HG02870 (cell line): ENCODE results near the gene RHPN2.
A peak's percentile ranks its signal among the peaks of the same experiment; 100 is the strongest.
"Not testable (repeated sequence)": the region's sequence is repeated elsewhere in the genome, so short reads cannot be mapped to it uniquely, and the experiment has no call there.

Experiments used
- ATAC-seq: cut with Tn5 transposase; IDR thresholded peaks from one replicate; pipeline ENCODE4 v1.9.1; 2021; ENCODE audit warnings: mild to moderate bottlenecking, moderate library complexity; ENCODE audit not compliant: unreplicated experiment

RHPN2 gene

DNA sequence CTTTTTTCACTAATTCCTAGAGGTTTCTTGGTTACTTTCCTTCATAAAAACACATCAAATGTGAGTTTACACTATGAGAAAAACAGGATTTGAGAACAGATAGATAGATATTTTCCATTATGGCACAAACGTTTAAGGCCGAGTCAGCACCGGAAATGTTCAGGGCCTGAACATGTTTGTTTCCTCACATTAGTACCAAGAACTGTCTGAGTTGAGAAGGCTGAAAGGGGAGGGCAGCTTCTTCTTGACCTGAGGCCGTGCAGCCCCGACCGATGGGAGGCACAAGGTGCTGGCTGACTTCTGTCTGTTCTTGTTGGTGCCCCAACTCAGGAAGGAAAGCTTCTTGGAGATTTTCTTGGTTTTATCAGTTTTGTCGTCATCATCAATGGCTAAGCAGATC lies 84.9 kb downstream of the RHPN2 start:
- ATAC-seq, result not testable (repeated sequence)

GRCh38 chr19:32977813-32978212 lies 86.9 kb downstream of the RHPN2 start:
- ATAC-seq, result not testable (repeated sequence)

GRCh38 chr19:32977280-32977679 lies 87.4 kb downstream of the RHPN2 start:
- ATAC-seq, result no peak

DNA sequence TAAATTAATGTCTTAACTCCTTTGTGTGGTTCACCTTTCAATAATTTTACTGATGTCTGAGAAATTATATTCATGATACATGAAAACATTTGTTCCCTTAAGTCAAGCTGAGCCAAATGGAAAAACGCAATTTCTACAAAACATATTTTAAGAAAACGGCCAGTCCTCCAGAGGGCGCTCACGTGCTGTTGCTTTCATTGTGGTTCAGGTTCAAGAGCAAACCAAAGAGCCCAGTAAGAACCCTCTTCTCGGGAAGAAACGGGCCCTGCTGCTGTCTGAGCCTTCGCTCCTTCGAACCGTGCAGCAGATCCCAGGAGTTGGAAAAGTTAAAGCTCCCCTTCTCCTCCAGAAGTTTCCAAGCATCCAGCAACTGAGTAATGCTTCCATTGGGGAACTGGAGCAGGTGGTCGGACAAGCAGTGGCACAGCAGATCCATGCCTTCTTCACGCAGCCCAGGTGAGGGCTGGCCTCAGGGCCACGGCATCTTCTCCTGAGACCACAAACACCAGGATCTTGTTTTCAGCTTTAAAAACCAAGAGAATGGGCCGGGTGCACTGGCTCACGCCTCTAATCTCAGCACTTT lies 88.4 kb downstream of the RHPN2 start:
- no peak for ATAC-seq

DNA sequence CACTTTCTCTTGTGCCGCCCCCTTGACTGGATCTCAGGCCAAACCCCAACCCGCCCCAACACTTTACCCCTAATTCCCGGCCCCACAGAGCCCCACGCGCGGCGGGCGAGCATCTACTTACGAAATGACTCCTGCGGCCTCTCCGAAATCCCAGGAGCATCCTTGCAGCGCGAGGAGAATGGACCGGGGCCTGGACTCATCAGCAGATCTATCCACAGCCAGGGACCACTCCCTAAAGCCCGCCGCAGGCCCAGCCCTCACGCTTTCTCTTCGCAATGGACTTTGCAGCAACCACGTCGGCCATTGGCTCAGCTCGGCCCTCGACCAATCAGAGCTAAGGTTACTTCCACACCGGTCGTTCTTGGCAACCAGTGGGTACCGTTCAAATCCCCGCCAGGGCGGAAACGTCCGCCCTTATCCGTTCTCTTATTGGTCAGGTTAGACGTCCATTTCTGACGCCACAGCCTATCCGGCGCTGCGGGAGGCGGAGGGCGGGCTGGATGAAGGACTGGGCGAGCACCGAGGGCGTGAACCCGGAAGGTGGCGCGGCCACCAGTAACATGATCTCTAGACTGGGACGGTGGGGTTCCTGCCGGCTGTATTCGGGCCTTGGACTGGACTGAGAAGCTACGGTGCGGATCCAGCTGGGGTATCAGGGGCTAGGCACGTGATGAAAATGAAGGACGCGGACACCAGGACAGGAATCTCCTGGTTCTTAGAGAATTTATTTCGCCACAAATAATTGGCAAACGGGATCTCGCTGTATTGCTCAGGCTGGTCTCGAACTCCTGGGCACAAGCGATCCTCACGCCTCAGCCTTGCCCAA lies 92.8 kb downstream of the RHPN2 start, which contains the start of the genes CEP89 and FAAP24:
CEP89 (minus strand) TSS at position 244 of the 826 bp plus-strand sequence; CDS start at position 160, 84 bp downstream.
FAAP24 (plus strand) TSS at position 528 of the 826 bp plus-strand sequence. CDS start 955 bp downstream, outside the sequence.
- ATAC-seq, result peak; percentile 99

DNA sequence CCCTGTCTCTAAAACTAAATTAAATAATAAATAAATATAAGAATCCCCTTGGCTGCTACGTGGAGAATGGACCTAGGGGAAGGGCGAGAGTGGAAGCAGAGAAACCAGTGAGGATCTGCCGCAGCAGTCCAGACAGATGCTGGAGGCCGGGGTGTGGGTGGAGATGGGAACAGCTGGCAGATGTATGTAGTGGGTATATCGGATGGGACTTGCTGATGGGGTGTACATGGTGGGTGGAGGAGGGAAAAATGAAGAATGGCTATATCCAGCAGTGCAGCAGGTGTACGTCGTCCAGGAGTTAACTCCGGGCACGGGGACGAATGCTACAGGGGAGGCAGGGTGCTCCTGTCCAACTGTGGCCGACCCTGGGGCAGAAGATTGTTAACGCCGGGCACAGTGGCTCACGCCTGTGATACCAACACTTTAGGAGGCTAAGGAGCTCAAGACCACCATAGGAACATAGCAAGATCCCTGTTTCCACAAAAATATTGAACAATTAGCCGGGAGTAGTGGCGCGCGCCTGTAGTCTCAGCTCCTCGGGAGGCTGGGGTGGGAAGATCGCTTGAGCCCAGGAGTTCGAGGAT lies 93.6 kb downstream of the RHPN2 start:
- no peak for ATAC-seq

DNA sequence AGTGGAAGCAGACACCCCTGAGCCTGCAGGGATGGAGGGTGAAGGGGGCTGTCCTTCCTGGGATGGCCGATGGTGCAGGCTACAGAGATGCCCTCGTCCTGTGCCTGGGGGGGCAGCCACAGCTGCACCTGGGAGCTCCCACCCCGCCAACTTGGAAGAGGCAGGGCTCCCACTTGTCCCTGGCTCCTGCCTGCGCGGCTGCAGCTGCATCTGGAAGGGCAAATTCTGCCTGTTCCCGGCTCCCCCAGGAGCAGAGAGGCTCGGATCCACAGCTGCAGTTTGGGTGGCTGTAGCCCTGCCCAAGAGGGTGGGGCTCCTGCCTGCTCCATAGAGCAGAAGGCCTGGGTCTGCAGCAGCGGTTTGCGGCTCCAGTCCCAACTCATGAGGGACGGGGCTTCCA lies 95.1 kb downstream of the RHPN2 start:
- ATAC-seq, result no peak

DNA sequence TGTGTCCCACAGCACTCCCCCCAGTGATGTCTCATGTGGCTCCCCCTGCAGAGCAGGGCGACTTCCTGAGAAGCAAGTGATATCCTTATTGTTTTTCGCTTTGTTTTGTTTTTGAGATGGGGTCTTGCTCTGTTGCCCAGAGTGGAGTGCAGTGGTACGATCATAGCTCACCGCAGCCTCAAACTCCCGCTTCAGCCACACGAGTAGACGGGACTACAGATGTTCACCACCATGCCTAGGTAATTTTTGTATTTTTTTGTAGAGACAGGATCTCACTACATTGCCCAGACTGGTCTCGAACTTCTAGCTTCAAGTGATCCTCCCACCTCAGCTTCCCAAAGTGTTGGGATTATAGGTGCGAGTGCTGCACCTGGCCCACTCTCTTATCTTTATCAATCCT lies 97.9 kb downstream of the RHPN2 start:
- ATAC-seq, result no peak

DNA sequence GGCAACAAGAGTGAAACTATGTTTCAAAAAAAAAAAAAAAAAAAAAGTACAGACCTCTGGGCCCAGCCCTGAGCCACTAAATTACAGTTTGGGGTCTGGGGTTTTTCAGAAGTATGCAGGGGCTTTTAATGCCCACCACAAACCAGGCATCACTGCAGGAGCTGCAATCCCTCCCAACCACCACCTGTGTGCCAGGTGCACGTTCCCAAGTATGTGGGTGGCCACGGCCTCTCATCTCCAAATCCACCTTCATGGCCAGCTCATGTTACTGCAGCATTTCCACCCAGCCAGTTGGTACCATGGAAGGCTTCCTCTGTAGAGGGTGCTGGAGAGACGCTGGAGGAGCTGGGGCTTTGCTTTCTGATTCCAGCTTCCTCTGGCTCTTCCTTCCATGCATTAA lies 119.4 kb downstream of the RHPN2 start:
- ATAC-seq, result no peak

GRCh38 chr19:32941273-32941672 lies 123.4 kb downstream of the RHPN2 start:
- not testable (repeated sequence) for ATAC-seq

- no peak for ATAC-seq
These were observed 128.6 kb downstream of the RHPN2 start for GRCh38 chr19:32936065-32936464.

GRCh38 chr19:32935629-32936028 lies 129.1 kb downstream of the RHPN2 start:
- ATAC-seq, result no peak

GRCh38 chr19:32933571-32933970 lies 131.1 kb downstream of the RHPN2 start:
- ATAC-seq, result no peak

DNA sequence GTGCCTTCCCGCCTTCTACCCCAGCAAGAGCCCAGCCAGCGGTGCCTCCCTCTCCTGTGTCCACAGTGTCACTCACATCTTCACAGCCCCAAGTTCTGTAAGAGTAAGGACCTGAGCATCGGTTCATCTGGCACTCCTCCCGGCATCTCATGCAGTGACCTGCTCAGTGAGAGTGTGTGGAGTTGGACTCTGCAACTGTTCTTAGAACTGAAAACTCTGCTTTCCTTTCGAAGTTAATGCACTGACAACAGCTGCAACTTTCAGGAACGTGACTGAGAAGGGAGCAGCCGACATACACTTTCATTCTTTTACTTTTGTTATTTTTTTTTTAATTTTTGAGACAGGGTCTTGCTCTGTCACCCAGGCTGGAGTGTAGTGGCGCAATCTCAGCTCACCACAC lies 134.1 kb downstream of the RHPN2 start:
- ATAC-seq, result no peak

GRCh38 chr19:32928806-32929205 lies 135.9 kb downstream of the RHPN2 start:
- ATAC-seq, result no peak
